ENCODE data around the gene P2RX3.

P2RX3 gene

GRCh38 chr11:57391539-57391938 lies 53.4 kb downstream of the P2RX3 start:
- no peak overlapping the region for H3K4me2 ChIP-seq (ENCODE audit: low read length)
- H3K9me3 ChIP-seq (ENCODE audit: low read length), result no peaks in the 10 kb centered on the region
- no peaks in the 10 kb centered on the region for H3K79me2 ChIP-seq (ENCODE audit: insufficient read depth, low read length)
- no peaks in the 10 kb centered on the region for H3K36me3 ChIP-seq (ENCODE audit: insufficient read depth, low read length)
- no peak overlapping the region for H3K4me3 ChIP-seq (ENCODE audit: low read depth, low read length, poor library complexity, severe bottlenecking)
- H4K20me1 ChIP-seq (ENCODE audit: insufficient read depth, low read length), result no peaks in the 10 kb centered on the region
- TF ChIP-seq EZH2 (IDR thresholded peaks at IDR 0.05; ENCODE audit: borderline replicate concordance, low read length), result no peak
- TF ChIP-seq CTCF (IDR thresholded peaks at IDR 0.05; ENCODE audit: low read length), result no peak
- H3F3A ChIP-seq (ENCODE audit: insufficient read depth, low read length), result no peaks in the 10 kb centered on the region
- no peak overlapping the region for H2AFZ ChIP-seq (ENCODE audit: low read length)
- no peak overlapping the region for H3K27ac ChIP-seq (ENCODE audit: low read depth, low read length, poor library complexity, severe bottlenecking)
- H3K4me1 ChIP-seq (ENCODE audit: insufficient read depth, low read length, severe bottlenecking), result no peaks in the 10 kb centered on the region
- no peaks in the 10 kb centered on the region for H3K27me3 ChIP-seq (ENCODE audit: insufficient read depth, low read length)
- no peaks in the 10 kb centered on the region for H3K9me2 ChIP-seq (ENCODE audit: low read depth, low read length)
- H3K9ac ChIP-seq (ENCODE audit: low read length), result no peak overlapping the region

GRCh38 chr11:57392066-57392762 lies 54.1 kb downstream of the P2RX3 start:
- Histone ChIP-seq H3K4me1 (ENCODE audit: insufficient read depth, low read length, severe bottlenecking) (no peaks in the 10 kb centered on the region), H3K4me2 (ENCODE audit: low read length) (no peak overlapping the region), H3K9ac (ENCODE audit: low read length) (no peak overlapping the region), H3K79me2 (ENCODE audit: insufficient read depth, low read length) (no peaks in the 10 kb centered on the region), H3K27me3 (ENCODE audit: insufficient read depth, low read length) (no peaks in the 10 kb centered on the region), H3K27ac (ENCODE audit: low read depth, low read length, poor library complexity, severe bottlenecking) (no peak overlapping the region), H3K4me3 (ENCODE audit: low read depth, low read length, poor library complexity, severe bottlenecking) (no peak overlapping the region), H3K9me3 (ENCODE audit: low read length) (no peaks in the 10 kb centered on the region), H3K36me3 (ENCODE audit: insufficient read depth, low read length) (no peaks in the 10 kb centered on the region), H4K20me1 (ENCODE audit: insufficient read depth, low read length) (no peaks in the 10 kb centered on the region), H2AFZ (ENCODE audit: low read length) (no peak overlapping the region), H3K9me2 (ENCODE audit: low read depth, low read length) (no peaks in the 10 kb centered on the region), H3F3A (ENCODE audit: insufficient read depth, low read length) (no peaks in the 10 kb centered on the region)
- TF ChIP-seq EZH2 (IDR thresholded peaks at IDR 0.05; ENCODE audit: borderline replicate concordance, low read length) (no peak), CTCF (IDR thresholded peaks at IDR 0.05; ENCODE audit: low read length) (no peak)

- H3K4me2 ChIP-seq (ENCODE audit: low read length), result no peak overlapping the region
- H3K79me2 ChIP-seq (ENCODE audit: insufficient read depth, low read length), result no peaks in the 10 kb centered on the region
- no peak overlapping the region for H3K9ac ChIP-seq (ENCODE audit: low read length)
- no peaks in the 10 kb centered on the region for H3K36me3 ChIP-seq (ENCODE audit: insufficient read depth, low read length)
- H4K20me1 ChIP-seq (ENCODE audit: insufficient read depth, low read length), result no peaks in the 10 kb centered on the region
- H3K27ac ChIP-seq (ENCODE audit: low read depth, low read length, poor library complexity, severe bottlenecking), result no peak overlapping the region
- H3K9me3 ChIP-seq (ENCODE audit: low read length), result no peaks in the 10 kb centered on the region
- H2AFZ ChIP-seq (ENCODE audit: low read length), result no peak overlapping the region
- TF ChIP-seq CTCF (IDR thresholded peaks at IDR 0.05; ENCODE audit: low read length) (no peak), EZH2 (IDR thresholded peaks at IDR 0.05; ENCODE audit: borderline replicate concordance, low read length) (no peak)
- H3F3A ChIP-seq (ENCODE audit: insufficient read depth, low read length), result no peaks in the 10 kb centered on the region
- H3K4me1 ChIP-seq (ENCODE audit: insufficient read depth, low read length, severe bottlenecking), result no peaks in the 10 kb centered on the region
- H3K27me3 ChIP-seq (ENCODE audit: insufficient read depth, low read length), result no peaks in the 10 kb centered on the region
- H3K4me3 ChIP-seq (ENCODE audit: low read depth, low read length, poor library complexity, severe bottlenecking), result no peak overlapping the region
- no peaks in the 10 kb centered on the region for H3K9me2 ChIP-seq (ENCODE audit: low read depth, low read length)
Measured at GRCh38 chr11:57392763-57393105, 54.6 kb downstream of the P2RX3 start.
